ENCODE measurements around the gene EEF2K. TPM values are rescaled to one million over a fixed set of nuclear protein-coding genes. Genes with fewer than 3 reads are reported as not detected.
A peak's percentile ranks its signal among the peaks of the same experiment; 100 is the strongest.

The EEF2K gene
- total RNA-seq, 3 donors from 2014 or later: 23.3 to 40.5 (median 30.0) TPM

DNA sequence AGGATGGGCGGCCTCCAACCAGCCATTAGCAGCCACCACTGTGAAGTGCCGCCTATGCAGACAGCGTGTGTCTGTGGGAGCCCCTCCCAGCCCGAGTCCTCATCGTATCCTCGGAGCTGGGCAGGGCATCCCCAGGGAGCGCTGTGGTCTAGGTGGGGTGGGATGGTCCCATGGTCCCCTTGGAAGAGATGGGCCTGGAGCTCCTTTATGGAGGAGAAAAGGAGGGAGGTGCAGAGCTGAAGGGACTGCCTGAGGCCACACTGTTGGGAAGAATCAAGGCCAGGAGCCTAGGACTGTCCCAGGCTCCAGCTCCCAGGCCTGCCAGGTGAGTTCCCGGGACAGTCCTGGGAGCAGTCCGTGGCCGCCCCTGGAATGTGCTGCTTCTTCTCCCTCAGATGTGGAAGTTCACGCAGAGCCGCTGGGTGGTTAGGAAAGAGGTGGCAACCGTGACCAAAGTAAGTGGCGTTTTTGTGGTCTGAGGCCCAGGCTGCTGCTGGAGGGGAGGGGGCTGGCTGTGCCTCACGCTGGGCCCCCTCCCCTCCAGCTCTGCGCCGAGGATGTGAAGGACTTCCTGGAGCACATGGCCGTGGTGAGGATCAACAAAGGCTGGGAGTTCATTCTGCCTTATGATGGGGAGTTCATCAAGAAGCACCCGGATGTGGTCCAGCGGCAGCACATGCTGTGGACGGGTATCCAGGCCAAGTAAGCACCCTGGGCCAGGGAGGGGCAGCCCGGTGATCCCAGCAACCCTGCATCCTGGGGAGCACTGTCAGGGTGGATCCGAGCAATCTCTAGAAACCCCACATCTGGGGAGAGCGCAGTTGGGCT is 118.1 kb downstream of the EEF2K start:
- no peaks in the 10 kb centered on the region for H3K4me1 ChIP-seq
- TF ChIP-seq POLR2A (IDR thresholded peaks at IDR 0.05): no peak
- TF ChIP-seq, protein P1, sequence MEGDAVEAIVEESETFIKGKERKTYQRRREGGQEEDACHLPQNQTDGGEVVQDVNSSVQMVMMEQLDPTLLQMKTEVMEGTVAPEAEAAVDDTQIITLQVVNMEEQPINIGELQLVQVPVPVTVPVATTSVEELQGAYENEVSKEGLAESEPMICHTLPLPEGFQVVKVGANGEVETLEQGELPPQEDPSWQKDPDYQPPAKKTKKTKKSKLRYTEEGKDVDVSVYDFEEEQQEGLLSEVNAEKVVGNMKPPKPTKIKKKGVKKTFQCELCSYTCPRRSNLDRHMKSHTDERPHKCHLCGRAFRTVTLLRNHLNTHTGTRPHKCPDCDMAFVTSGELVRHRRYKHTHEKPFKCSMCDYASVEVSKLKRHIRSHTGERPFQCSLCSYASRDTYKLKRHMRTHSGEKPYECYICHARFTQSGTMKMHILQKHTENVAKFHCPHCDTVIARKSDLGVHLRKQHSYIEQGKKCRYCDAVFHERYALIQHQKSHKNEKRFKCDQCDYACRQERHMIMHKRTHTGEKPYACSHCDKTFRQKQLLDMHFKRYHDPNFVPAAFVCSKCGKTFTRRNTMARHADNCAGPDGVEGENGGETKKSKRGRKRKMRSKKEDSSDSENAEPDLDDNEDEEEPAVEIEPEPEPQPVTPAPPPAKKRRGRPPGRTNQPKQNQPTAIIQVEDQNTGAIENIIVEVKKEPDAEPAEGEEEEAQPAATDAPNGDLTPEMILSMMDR (IDR thresholded peaks at IDR 0.05): no peak
- TF ChIP-seq POLR2AphosphoS5 (IDR thresholded peaks at IDR 0.05): no peak
- intact Hi-C loops (cut with DNase I; ENCODE audit: low total_unique reads): no loop called here
- no peaks in the 10 kb centered on the region for H3K9me3 ChIP-seq
- H3K27me3 ChIP-seq: no peaks in the 10 kb centered on the region
- H3K4me3 ChIP-seq: no peak overlapping the region
- no peak for DNase-seq (ENCODE audit: low spot score in 2 of 2)
- peak overlapping the region in 1 of 2 donors; percentile 34 for H3K27ac ChIP-seq
- H3K36me3 ChIP-seq: no peaks in the 10 kb centered on the region

DNA sequence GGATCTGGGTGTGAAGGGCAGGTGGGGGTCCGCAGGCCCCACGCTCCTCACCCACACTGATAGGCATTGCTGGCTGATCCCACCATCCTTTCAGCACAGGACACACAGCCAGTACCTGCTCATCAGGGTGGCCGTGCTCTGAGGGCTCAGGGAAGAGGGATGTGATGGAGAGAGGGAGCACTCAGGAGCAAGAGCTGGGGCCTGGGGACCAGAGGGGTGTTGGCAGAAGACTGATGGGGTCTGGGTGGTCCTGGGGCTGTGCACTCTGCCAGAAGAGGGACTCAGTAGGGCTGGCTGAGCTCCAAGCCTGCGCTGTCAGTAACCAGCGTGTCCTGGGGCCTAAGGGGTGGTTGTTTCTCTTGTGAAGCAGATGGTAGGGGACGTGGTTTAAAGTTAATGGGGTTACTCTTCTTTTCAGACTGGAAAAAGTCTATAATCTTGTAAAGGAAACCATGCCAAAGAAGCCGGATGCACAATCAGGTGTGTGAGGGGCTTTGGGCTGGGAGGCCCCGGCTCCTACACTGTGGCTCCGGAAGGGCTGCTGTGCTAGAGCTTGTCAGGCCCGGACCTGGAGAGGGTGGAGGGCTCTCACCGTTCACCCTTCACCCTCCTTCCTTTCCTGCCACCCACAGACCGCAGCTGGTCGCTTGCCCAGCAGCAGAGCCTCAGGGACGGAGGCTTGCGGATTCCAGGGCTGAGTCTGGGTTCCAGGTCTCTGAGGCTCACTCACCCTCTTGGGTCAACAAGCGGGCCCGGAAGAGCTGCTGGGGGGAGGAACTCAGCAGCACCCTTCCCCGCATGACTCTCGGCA is 118.9 kb downstream of the EEF2K start:
- Histone ChIP-seq H3K27ac (peak overlapping the region in 1 of 2 donors; percentile 34), H3K4me3 (no peak overlapping the region), H3K9me3 (no peaks in the 10 kb centered on the region), H3K4me1 (no peaks in the 10 kb centered on the region), H3K27me3 (no peaks in the 10 kb centered on the region), H3K36me3 (no peaks in the 10 kb centered on the region)
- no peak for DNase-seq (ENCODE audit: low spot score in 2 of 2)
- intact Hi-C loops (cut with DNase I; ENCODE audit: low total_unique reads): no loop called here
- TF ChIP-seq POLR2A (IDR thresholded peaks at IDR 0.05) (no peak), POLR2AphosphoS5 (IDR thresholded peaks at IDR 0.05) (no peak)
- TF ChIP-seq, protein P1 (IDR thresholded peaks at IDR 0.05): no peak

DNA sequence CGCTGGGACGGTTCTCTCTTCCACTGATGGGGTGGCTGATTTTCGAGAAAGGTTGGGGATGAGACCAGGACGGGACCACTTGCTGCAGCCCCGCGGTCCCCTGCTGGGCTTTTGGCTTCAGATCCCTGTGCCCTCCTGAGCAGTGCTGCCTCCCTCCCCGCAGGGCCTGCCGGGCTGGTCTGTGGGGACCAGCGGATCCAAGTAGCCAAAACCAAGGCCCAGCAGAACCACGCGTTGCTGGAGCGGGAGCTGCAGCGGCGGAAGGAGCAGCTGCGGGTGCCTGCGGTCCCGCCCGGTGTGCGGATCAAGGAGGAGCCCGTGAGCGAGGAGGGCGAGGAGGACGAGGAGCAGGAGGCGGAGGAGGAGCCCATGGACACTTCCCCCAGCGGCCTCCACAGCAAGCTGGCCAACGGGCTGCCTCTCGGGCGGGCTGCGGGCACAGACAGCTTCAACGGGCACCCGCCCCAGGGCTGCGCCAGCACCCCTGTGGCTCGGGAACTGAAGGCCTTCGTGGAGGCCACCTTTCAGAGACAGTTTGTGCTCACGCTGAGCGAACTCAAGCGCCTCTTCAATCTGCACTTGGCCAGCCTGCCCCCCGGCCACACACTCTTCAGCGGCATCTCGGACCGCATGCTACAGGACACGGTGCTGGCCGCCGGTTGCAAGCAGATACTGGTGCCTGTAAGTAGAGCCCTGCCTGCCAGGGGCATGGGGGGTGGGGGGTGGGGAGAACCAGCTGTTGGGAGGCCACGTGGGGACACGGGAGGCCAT is 119.7 kb downstream of the EEF2K start:
- Histone ChIP-seq H3K27ac (no peak overlapping the region), H3K4me1 (no peaks in the 10 kb centered on the region), H3K27me3 (no peaks in the 10 kb centered on the region), H3K9me3 (no peaks in the 10 kb centered on the region), H3K36me3 (no peaks in the 10 kb centered on the region), H3K4me3 (no peak overlapping the region)
- DNase-seq (ENCODE audit: low spot score in 2 of 2): no peak
- intact Hi-C loops (cut with DNase I; ENCODE audit: low total_unique reads): no loop called here
- TF ChIP-seq POLR2A (IDR thresholded peaks at IDR 0.05): no peak

DNA sequence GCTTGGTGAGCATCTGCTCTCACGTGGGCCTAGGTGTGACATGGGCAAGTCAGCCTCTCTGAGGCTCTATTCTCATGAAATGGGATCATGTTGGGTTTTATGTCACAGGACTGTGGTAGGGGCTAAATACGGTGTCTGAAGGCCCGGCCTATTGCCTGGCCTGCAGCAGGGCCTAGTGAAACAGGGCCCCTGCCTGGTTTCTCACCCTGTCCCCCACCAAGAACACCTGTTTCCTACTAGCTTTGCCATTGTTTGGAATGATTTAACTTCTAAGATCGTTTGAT is 120.2 kb downstream of the EEF2K start:
- intact Hi-C loops (cut with DNase I; ENCODE audit: low total_unique reads): no loop called here
- Histone ChIP-seq H3K4me3 (no peak overlapping the region), H3K9me3 (no peaks in the 10 kb centered on the region), H3K36me3 (no peaks in the 10 kb centered on the region), H3K4me1 (no peaks in the 10 kb centered on the region), H3K27me3 (no peaks in the 10 kb centered on the region), H3K27ac (no peak overlapping the region)
- DNase-seq (ENCODE audit: low spot score in 2 of 2): no peak
- TF ChIP-seq, protein P1 (IDR thresholded peaks at IDR 0.05): no peak
- no peak for TF ChIP-seq POLR2A (IDR thresholded peaks at IDR 0.05)
- no peak for TF ChIP-seq POLR2AphosphoS5 (IDR thresholded peaks at IDR 0.05)

DNA sequence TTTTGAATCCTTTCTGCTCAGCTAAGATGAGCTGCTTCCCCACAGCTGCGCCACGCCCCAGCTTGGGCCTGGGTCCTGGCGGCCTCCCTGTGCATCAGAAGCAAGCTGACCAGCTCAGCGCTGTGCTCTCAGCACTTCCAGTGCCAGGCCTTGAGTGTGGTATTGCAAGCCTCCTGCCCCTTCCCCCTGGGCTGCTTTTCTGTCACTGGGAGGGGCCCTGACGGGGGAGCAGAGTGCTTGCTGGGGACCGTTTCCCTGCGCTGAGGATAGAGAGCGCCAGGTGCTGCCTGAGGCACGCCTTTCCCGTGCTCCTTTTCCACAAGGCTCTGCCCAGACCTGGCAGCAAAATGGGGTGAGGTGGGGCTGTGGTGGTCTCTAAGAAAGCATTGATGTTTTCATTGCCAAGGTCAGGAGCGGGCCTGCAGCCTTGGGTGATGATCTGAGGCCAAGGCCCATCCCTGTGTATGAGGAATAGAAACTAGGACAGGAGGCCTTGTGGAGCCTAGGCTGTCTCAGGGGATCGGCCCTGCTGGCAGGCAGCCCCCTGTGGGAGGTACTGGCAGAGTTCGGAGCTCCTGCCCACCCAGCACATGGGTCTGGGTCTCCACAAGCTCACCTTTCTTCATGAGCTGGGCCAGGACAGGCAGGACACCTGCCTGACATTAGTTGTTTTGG is 120.8 kb downstream of the EEF2K start:
- intact Hi-C loops (cut with DNase I; ENCODE audit: low total_unique reads): no loop called here
- H3K9me3 ChIP-seq: no peaks in the 10 kb centered on the region
- no peaks in the 10 kb centered on the region for H3K27me3 ChIP-seq
- H3K27ac ChIP-seq: no peak overlapping the region
- H3K4me3 ChIP-seq: no peak overlapping the region
- no peak for DNase-seq (ENCODE audit: low spot score in 2 of 2)
- no peaks in the 10 kb centered on the region for H3K36me3 ChIP-seq
- TF ChIP-seq POLR2AphosphoS5 (IDR thresholded peaks at IDR 0.05): no peak
- TF ChIP-seq, protein P1 (IDR thresholded peaks at IDR 0.05): no peak
- TF ChIP-seq POLR2A (IDR thresholded peaks at IDR 0.05): no peak
- H3K4me1 ChIP-seq: no peaks in the 10 kb centered on the region
